NCI-H69 (cell line): ENCODE data around the gene SCAMP1.
"Not testable (repeated sequence)": the region's sequence is repeated elsewhere in the genome, so short reads cannot be mapped to it uniquely, and the experiment has no call there.

Experiments
- DNase-seq: peaks from one replicate; lab custom pipeline; 2025; lab: John Stamatoyannopoulos, UW

The SCAMP1 gene

GRCh38 chr5:78361631-78361993 lies 1.2 kb downstream of the SCAMP1 start:
- no peak for DNase-seq

- DNase-seq: peak; percentile 52
Measured at GRCh38 chr5:78362220-78362619, 1.8 kb downstream of the SCAMP1 start.

- peak; percentile 30 for DNase-seq
Measured at GRCh38 chr5:78364005-78364404, 3.6 kb downstream of the SCAMP1 start.

- peak; percentile 84 for DNase-seq
Measured at GRCh38 chr5:78367318-78367991, 7.0 kb downstream of the SCAMP1 start.

GRCh38 chr5:78369680-78370079 lies 9.3 kb downstream of the SCAMP1 start:
- no peak for DNase-seq

- no peak for DNase-seq
Measured at GRCh38 chr5:78373231-78373630, 12.8 kb downstream of the SCAMP1 start.

GRCh38 chr5:78376315-78376714 lies 15.9 kb downstream of the SCAMP1 start:
- DNase-seq: no peak

GRCh38 chr5:78377056-78377717 lies 16.8 kb downstream of the SCAMP1 start:
- no peak for DNase-seq

GRCh38 chr5:78377718-78378105 lies 17.3 kb downstream of the SCAMP1 start:
- no peak for DNase-seq

GRCh38 chr5:78387468-78388153 lies 27.2 kb downstream of the SCAMP1 start:
- DNase-seq: no peak

GRCh38 chr5:78391357-78391756 lies 30.9 kb downstream of the SCAMP1 start:
- DNase-seq: not testable (repeated sequence)

- DNase-seq: no peak
Measured at GRCh38 chr5:78397831-78398230, 37.4 kb downstream of the SCAMP1 start.

- DNase-seq: no peak
Measured at GRCh38 chr5:78399116-78399515, 38.7 kb downstream of the SCAMP1 start.

- no peak for DNase-seq
Measured at GRCh38 chr5:78404682-78405293, 44.4 kb downstream of the SCAMP1 start.

GRCh38 chr5:78405829-78406750 lies 45.7 kb downstream of the SCAMP1 start:
- no peak for DNase-seq

- no peak for DNase-seq
Measured at GRCh38 chr5:78407458-78407857, 47.0 kb downstream of the SCAMP1 start.

GRCh38 chr5:78411586-78411985 lies 51.2 kb downstream of the SCAMP1 start:
- no peak for DNase-seq

- no peak for DNase-seq
Measured at GRCh38 chr5:78416677-78417425, 56.4 kb downstream of the SCAMP1 start.

- no peak for DNase-seq
Measured at GRCh38 chr5:78419396-78419795, 59.0 kb downstream of the SCAMP1 start.

- DNase-seq: no peak
Measured at GRCh38 chr5:78420548-78420947, 60.1 kb downstream of the SCAMP1 start.

GRCh38 chr5:78424665-78425064 lies 64.2 kb downstream of the SCAMP1 start:
- no peak for DNase-seq
